Activated T-cell treated with anti-CD3 and anti-CD28 coated beads, Interleukin-2, amount 50 U/mL, for 4 hours (primary cell): ENCODE results near the gene ZBTB20. TPM values are rescaled to one million over a fixed set of nuclear protein-coding genes. Genes with fewer than 3 reads are reported as not detected.

Experiments
- ATAC-seq, 2 donors: fragments of 200-7000 bp; cut with Tn5 transposase; one replicate each; pipeline ENCODE4 v1.10.0; 2021
- DNase-seq: peaks from one replicate; pipeline ENCODE4 v3.0.0-alpha.2; 2020
- H3K27me3 Mint-ChIP-seq: one replicate; pipeline ENCODE4 v1.8.0; 2021; ENCODE audit warnings: low read depth, mixed read lengths
- H3K36me3 Mint-ChIP-seq: one replicate; pipeline ENCODE4 v1.8.0; 2022; ENCODE audit warnings: mixed read lengths; ENCODE audit not compliant: insufficient read depth
- H3K4me1 Mint-ChIP-seq: one replicate; pipeline ENCODE4 v1.8.0; 2021; ENCODE audit warnings: low read depth, mixed read lengths
- H3K4me3 Mint-ChIP-seq: one replicate; pipeline ENCODE4 v1.8.0; 2021; ENCODE audit warnings: mild to moderate bottlenecking, moderate library complexity, mixed read lengths
- H3K9me3 Mint-ChIP-seq: one replicate; pipeline ENCODE4 v1.8.0; 2021; ENCODE audit warnings: mixed read lengths
- total RNA-seq, 3 donors: library from RNA; stranded (reverse); gene quantifications; one replicate each; pipeline ENCODE4 v1.2.1, GENCODE V29; 2021

Gene ZBTB20
- total RNA-seq, 3 donors from 2014 or later = 0.91 to 2.8 (median 1.8) TPM

DNA sequence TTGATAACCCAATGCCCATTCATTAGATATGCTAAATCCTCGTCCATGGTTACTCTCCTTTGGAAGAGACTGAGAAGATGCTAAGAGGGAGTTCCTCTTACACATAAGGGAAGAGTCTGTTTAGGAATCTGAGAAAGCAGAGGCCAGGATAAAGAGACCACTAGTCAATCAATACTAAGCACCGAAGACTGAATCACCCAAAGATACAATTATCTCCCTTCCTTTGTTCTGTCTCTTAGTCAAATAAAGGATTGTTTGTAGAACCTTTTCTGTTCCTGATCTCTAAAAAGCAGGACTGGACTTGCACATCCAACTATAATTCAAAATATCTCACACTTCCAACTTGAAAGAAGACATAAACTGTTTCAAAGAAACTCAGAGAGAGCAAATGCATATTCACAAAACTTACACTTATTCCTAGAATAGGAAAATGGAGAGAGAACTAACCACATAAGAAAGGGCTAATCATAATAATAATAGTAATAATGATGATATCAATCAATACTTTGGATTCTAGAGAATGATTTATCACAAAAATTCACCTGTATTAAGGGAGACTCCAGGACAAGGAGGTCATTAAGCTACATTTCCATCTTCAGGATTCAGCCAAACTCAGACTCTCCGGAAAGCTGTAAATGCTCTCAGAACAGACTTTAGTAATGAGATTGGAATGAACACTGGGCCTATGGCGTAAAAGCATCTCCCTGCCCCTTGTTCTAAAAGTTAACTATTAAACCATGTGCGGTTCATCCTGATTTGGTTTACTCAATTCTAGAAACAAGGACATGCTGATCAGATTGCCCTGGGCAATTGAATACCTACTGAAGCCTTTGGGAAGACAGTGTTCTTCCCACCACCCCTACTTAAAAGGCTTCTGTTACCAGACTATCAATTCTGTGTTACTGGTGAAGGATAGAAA lies 401.5 kb downstream of the ZBTB20 start:
- no peak for DNase-seq
- H3K9me3 Mint-ChIP-seq = no peaks in the 10 kb centered on the region

DNA sequence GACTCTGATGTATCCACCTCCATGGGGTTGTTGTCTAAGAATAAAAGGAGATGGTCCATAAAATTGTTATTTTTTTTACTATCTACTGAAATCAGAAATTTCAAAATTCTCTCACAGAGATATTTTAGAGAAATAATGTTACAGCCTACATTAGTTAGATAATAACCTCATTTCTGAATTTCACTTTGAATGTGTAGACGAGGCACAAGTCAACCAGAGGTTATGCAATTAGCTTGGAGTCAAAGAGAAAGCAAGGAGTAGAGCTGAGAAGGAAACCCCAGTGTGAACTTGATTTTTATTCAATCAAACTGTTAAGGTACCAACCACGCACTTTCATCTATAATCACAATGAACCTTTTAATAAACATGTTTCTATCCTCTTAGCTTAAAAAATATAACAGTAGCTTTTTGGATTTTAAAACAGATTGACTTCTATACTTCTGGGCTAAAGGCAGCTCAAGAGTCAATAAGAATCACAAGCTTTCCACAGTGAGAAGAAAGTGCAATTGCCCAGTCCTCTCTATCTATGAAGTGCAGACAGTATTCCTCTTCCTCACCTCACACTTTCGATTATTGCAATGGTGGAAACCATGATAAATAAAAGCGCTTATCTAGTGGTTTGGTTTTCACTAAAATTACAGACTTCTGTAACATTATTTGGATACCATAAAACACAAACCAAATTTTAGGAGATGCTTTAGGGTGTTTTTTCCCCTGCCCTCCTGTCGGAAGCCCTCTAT lies 403.2 kb downstream of the ZBTB20 start:
- Mint-ChIP-seq H3K4me3 (no peak overlapping the region), H3K27me3 (no peaks in the 10 kb centered on the region), H3K36me3 (peaks cover 6% of the 10 kb centered on the region), H3K4me1 (peaks cover 12% of the 10 kb centered on the region), H3K9me3 (no peaks in the 10 kb centered on the region)
- no peak for DNase-seq
- ATAC-seq = no peak

More for the DNA sequence above, 401.5 kb downstream of the ZBTB20 start:
- no peak overlapping the region for H3K4me3 Mint-ChIP-seq
- no peaks in the 10 kb centered on the region for H3K27me3 Mint-ChIP-seq
- peaks cover 6% of the 10 kb centered on the region for H3K36me3 Mint-ChIP-seq
- ATAC-seq = no peak
- H3K4me1 Mint-ChIP-seq = peaks cover 12% of the 10 kb centered on the region

DNA sequence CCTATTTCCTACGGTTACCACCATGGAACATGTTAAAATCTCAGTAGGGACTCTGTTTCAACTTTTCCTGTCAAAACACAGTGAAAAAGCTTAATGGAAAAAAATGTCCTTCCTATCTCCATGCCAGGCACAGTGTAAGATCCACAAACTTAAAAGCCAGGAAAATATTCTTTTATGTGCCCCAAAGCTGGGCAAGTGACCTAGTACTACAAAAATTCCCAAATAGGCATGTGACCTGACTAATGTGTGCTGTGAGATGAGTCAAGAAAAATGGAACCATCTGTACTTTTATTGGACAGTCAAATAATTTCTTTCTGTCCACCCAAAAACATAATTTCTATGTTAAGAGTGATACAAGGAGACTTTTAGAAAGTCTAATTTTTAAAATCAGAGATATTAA lies 406.0 kb downstream of the ZBTB20 start:
- no peak overlapping the region for H3K4me3 Mint-ChIP-seq
- DNase-seq (no peak), ATAC-seq (no peak)
- no peaks in the 10 kb centered on the region for H3K9me3 Mint-ChIP-seq
- no peaks in the 10 kb centered on the region for H3K27me3 Mint-ChIP-seq
- H3K4me1 Mint-ChIP-seq = no peaks in the 10 kb centered on the region
- H3K36me3 Mint-ChIP-seq = peaks cover 13% of the 10 kb centered on the region

GRCh38 chr3:114739627-114740026 lies 407.5 kb downstream of the ZBTB20 start:
- Mint-ChIP-seq H3K4me1 (no peaks in the 10 kb centered on the region), H3K27me3 (no peaks in the 10 kb centered on the region), H3K36me3 (peaks cover 13% of the 10 kb centered on the region), H3K9me3 (no peaks in the 10 kb centered on the region), H3K4me3 (no peak overlapping the region)
- DNase-seq = no peak
- no peak for ATAC-seq

DNA sequence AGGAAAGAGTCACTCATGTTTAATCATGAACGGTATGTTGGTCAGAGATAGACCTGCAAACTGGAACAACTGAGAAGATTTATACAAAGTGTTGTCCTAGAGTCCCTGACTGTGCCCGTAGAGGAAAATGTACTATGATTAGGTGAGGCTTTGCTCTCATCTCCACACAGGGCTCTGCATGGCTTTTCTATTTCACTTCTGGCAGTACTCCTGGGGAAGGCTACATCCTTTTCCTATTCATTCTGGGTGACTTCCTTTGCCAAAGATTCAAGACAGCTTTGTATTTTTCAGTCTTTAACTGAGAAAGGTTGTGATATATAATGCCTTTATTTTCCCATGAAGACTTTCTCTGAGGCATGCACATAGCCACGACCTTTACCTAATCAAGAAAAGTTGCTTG lies 414.7 kb downstream of the ZBTB20 start:
- H3K36me3 Mint-ChIP-seq = peaks cover 11% of the 10 kb centered on the region
- no peaks in the 10 kb centered on the region for H3K9me3 Mint-ChIP-seq
- DNase-seq (no peak), ATAC-seq (no peak)
- no peak overlapping the region for H3K4me3 Mint-ChIP-seq
- H3K4me1 Mint-ChIP-seq = peaks cover 3% of the 10 kb centered on the region
- H3K27me3 Mint-ChIP-seq = no peaks in the 10 kb centered on the region

DNA sequence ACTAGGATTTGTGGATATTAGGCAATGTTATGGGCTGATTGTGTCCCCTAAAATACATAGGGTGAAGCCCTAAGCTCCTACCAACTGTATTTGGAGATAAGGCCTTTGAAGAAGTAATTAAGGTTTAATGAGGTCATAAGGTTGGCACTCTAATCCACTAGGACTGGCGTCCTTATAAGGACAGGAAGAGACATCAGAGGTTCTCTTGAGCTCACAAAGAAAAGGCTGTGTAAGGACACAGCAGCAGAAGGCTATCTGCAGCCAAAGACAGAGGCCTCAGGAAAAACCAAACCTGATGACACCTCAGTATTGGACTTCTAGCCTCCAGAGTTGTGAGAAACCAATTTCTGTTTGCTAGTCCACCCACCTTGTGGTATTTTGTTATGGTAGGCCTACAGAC lies 416.7 kb downstream of the ZBTB20 start:
- H3K36me3 Mint-ChIP-seq = peaks cover 6% of the 10 kb centered on the region
- no peak overlapping the region for H3K4me3 Mint-ChIP-seq
- no peaks in the 10 kb centered on the region for H3K9me3 Mint-ChIP-seq
- H3K27me3 Mint-ChIP-seq = no peaks in the 10 kb centered on the region
- ATAC-seq (no peak), DNase-seq (no peak)
- H3K4me1 Mint-ChIP-seq = peaks cover 5% of the 10 kb centered on the region

DNA sequence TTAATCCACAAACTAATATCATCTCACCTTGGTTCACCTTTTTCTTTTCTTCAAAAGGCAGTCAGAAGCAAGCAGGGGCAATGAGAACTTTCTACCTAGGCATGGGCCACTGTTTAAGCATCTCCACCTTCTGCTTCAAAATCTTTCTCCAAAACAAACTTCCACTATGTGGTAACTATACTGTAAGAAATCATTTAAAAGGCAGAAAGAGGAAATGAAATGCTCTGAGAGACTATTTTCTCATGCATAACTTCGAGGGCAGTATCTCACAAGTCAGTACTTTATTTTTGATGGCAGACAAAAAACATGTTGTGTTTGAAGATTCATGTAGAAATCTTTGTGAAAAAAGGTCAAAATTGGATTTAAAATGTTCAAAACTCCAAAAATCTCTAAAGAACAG lies 419.7 kb downstream of the ZBTB20 start:
- ATAC-seq = no peak
- Mint-ChIP-seq H3K9me3 (no peaks in the 10 kb centered on the region), H3K27me3 (no peaks in the 10 kb centered on the region)

DNA sequence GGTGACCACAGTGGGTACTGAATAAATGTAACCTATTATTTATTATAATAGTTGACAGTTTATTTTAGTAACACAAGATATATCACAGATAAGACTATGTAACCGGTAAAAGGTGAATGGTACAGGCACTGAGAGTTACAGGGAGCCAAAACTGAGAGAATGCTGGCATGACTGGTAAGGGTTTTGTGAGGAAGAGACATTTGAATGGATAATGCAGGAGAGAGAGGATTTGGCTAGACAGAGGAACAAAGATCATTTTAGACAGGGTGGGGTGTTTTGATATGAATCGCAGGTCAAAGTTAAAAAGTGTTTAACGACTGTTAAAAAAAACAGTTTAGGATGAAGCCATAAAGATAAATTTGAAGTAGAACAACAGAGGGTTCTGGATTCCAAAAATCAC lies 421.1 kb downstream of the ZBTB20 start:
- no peak overlapping the region for H3K4me3 Mint-ChIP-seq
- H3K27me3 Mint-ChIP-seq = no peaks in the 10 kb centered on the region
- ATAC-seq (no peak), DNase-seq (no peak)
- peaks cover 31% of the 10 kb centered on the region for H3K4me1 Mint-ChIP-seq
- no peaks in the 10 kb centered on the region for H3K9me3 Mint-ChIP-seq
- peaks cover 6% of the 10 kb centered on the region for H3K36me3 Mint-ChIP-seq

More for the DNA sequence above, 419.7 kb downstream of the ZBTB20 start:
- peaks cover 19% of the 10 kb centered on the region for H3K4me1 Mint-ChIP-seq
- DNase-seq = no peak
- H3K4me3 Mint-ChIP-seq = no peak overlapping the region
- peaks cover 6% of the 10 kb centered on the region for H3K36me3 Mint-ChIP-seq

DNA sequence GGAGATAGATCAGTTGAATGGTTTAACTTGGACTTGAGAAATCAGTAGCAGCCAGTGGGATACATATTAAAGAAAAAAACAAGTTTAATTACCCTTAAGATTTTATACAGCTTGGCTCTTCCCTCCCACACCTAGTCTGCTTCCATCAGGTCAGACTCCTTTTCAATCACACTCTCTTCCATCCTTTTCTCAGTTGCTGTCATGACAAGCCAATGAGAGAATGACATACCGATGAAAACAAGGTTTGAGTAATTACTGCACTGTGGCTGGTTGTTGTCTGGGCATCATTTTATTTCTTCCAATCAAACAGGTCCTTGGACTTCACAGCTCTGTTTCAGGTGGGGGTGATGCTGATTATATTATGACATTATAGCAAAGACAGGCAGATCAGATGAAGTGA lies 424.6 kb downstream of the ZBTB20 start:
- Mint-ChIP-seq H3K4me1 (peaks cover 38% of the 10 kb centered on the region), H3K9me3 (no peaks in the 10 kb centered on the region), H3K36me3 (peaks cover 14% of the 10 kb centered on the region), H3K4me3 (no peak overlapping the region), H3K27me3 (no peaks in the 10 kb centered on the region)
- no peak for ATAC-seq
- no peak for DNase-seq

GRCh38 chr3:114721864-114722263 lies 425.2 kb downstream of the ZBTB20 start:
- no peaks in the 10 kb centered on the region for H3K9me3 Mint-ChIP-seq
- no peak for DNase-seq
- H3K27me3 Mint-ChIP-seq = no peaks in the 10 kb centered on the region
- peak in 1 of 2 donors; percentile 28 for ATAC-seq
- H3K4me3 Mint-ChIP-seq = no peak overlapping the region
- peaks cover 12% of the 10 kb centered on the region for H3K36me3 Mint-ChIP-seq
- peaks cover 36% of the 10 kb centered on the region for H3K4me1 Mint-ChIP-seq

DNA sequence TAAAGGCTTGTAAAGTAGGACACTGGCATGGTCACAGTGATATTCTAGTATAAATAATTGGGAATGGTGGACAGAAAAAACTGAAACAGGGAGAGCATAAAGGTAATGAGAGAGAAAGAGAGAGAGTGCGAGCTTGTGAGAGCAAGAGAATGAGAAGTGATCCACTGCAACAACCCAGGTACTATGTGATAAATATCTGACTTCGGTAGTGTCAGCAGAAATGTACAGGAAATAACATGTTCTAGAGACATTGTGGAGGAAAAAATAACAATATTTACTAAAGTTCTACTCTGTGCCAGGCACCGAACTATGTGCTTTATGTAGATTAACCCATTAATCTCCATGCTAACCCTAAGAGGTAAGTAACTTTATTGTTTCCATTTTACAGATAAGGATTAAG lies 425.9 kb downstream of the ZBTB20 start:
- no peaks in the 10 kb centered on the region for H3K9me3 Mint-ChIP-seq
- H3K4me3 Mint-ChIP-seq = no peak overlapping the region
- peaks cover 36% of the 10 kb centered on the region for H3K4me1 Mint-ChIP-seq
- H3K27me3 Mint-ChIP-seq = no peaks in the 10 kb centered on the region
- ATAC-seq = no peak
- no peak for DNase-seq
- peaks cover 14% of the 10 kb centered on the region for H3K36me3 Mint-ChIP-seq

GRCh38 chr3:114718898-114719210 lies 428.2 kb downstream of the ZBTB20 start:
- no peak for DNase-seq
- Mint-ChIP-seq H3K27me3 (no peaks in the 10 kb centered on the region), H3K4me3 (no peak overlapping the region), H3K4me1 (peaks cover 35% of the 10 kb centered on the region), H3K9me3 (no peaks in the 10 kb centered on the region), H3K36me3 (peaks cover 21% of the 10 kb centered on the region)
- ATAC-seq = no peak

- H3K4me1 Mint-ChIP-seq = peaks cover 34% of the 10 kb centered on the region
- no peaks in the 10 kb centered on the region for H3K9me3 Mint-ChIP-seq
- no peaks in the 10 kb centered on the region for H3K27me3 Mint-ChIP-seq
- H3K4me3 Mint-ChIP-seq = no peak overlapping the region
- DNase-seq (no peak), ATAC-seq (no peak)
- peaks cover 22% of the 10 kb centered on the region for H3K36me3 Mint-ChIP-seq
Measured at GRCh38 chr3:114718071-114718897, 428.8 kb downstream of the ZBTB20 start.

- DNase-seq (no peak), ATAC-seq (no peak)
- no peaks in the 10 kb centered on the region for H3K27me3 Mint-ChIP-seq
- peaks cover 22% of the 10 kb centered on the region for H3K36me3 Mint-ChIP-seq
- H3K4me1 Mint-ChIP-seq = peaks cover 20% of the 10 kb centered on the region
- no peaks in the 10 kb centered on the region for H3K9me3 Mint-ChIP-seq
- H3K4me3 Mint-ChIP-seq = no peak overlapping the region
Measured at GRCh38 chr3:114716916-114717315, 430.2 kb downstream of the ZBTB20 start.
